ENCODE data around the gene USP6NL.
A peak's percentile ranks its signal among the peaks of the same experiment; 100 is the strongest.
"Not testable (repeated sequence)": the region's sequence is repeated elsewhere in the genome, so short reads cannot be mapped to it uniquely, and the experiment has no call there.

The USP6NL gene

GRCh38 chr10:11437391-11438142 is 173.9 kb downstream of the USP6NL start:
- H3K36me3 ChIP-seq: no peaks in the 10 kb centered on the region
- DNase-seq: no peak

GRCh38 chr10:11436445-11436844 is 175.0 kb downstream of the USP6NL start:
- DNase-seq; H3K27me3 ChIP-seq; H3K9me3 ChIP-seq; H3K36me3 ChIP-seq; H3K4me1 ChIP-seq; H3K4me3 ChIP-seq (ENCODE audit: low read depth, low read length): not testable (repeated sequence)

More at GRCh38 chr10:11437391-11438142, 173.9 kb downstream of the USP6NL start:
- H3K27me3 ChIP-seq: no peaks in the 10 kb centered on the region
- no peak for TF ChIP-seq CTCF (IDR thresholded peaks at IDR 0.05; ENCODE audit: low read depth, low read length)
- no peaks in the 10 kb centered on the region for H3K9me3 ChIP-seq
- H3K4me3 ChIP-seq (ENCODE audit: low read depth, low read length): no peak overlapping the region
- H3K4me1 ChIP-seq: no peaks in the 10 kb centered on the region

DNA sequence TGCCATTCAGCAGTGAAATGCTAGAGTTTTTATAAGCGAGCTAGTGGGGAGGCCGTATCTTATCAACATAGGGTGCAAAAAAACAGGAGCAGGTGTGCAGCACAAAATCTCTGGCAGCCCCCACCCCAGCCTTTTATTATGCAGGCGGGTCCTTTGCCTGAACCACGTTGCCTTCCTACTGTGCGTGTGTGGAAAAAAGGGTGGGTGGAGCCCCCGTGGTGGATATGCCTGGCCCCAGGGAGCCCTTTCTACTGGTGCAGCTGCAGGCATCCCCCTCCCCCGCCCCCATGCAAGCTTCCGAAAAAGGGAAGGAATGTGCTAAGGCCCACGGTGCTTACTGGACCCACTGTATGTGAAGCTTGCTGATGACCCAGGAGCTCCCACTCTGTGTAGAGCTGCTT is 175.9 kb downstream of the USP6NL start:
- no peak overlapping the region for H3K4me3 ChIP-seq (ENCODE audit: low read depth, low read length)
- no peaks in the 10 kb centered on the region for H3K9me3 ChIP-seq
- no peaks in the 10 kb centered on the region for H3K27me3 ChIP-seq
- TF ChIP-seq CTCF (IDR thresholded peaks at IDR 0.05; ENCODE audit: low read depth, low read length): no peak
- H3K4me1 ChIP-seq: no peaks in the 10 kb centered on the region
- DNase-seq: no peak
- H3K36me3 ChIP-seq: no peaks in the 10 kb centered on the region

DNA sequence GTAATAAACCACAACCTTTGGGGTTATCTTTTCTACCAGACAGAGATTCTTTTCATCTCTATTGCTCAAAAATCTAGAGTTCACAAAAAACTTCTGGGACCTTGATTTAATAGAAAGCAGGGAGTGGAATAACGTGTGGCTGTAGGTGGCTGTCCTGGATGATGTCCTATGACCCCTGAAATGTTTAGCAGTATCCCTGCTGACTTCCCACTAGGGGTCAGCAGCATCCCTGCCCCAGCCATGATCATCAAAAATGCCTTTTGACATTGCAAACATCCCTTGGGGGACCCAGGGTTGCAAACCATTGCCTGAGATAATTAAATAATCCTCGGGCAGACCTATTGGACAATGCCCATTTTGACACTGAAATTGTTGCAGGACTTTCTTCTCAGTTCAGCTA is 177.1 kb downstream of the USP6NL start:
- no peak for DNase-seq
- Histone ChIP-seq H3K4me3 (ENCODE audit: low read depth, low read length) (no peak overlapping the region), H3K4me1 (no peaks in the 10 kb centered on the region), H3K27me3 (no peaks in the 10 kb centered on the region), H3K36me3 (no peaks in the 10 kb centered on the region), H3K9me3 (no peaks in the 10 kb centered on the region)
- TF ChIP-seq CTCF (IDR thresholded peaks at IDR 0.05; ENCODE audit: low read depth, low read length): peak; percentile 49

DNA sequence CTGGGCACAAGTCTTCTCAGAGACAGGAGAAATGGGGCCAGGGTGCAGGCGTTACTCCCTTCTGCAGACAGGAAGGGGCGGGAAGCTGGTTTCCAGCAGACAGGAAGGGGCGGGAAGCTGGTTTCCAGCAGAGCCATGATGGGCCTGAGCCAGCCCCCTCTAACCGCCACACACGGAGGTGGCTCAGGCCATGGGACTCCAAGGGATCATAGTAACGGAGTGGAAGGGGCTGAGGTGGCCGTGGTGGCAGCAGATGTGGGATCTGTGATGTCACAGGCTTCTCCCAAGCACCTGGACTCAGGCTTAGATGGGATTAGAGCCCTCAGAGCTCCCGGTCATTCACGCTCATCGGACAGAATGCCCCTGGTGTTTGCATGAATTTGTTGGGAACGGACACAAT is 177.8 kb downstream of the USP6NL start:
- Histone ChIP-seq H3K4me1 (no peaks in the 10 kb centered on the region), H3K9me3 (no peaks in the 10 kb centered on the region), H3K27me3 (no peaks in the 10 kb centered on the region), H3K4me3 (ENCODE audit: low read depth, low read length) (no peak overlapping the region), H3K36me3 (no peaks in the 10 kb centered on the region)
- no peak for TF ChIP-seq CTCF (IDR thresholded peaks at IDR 0.05; ENCODE audit: low read depth, low read length)
- DNase-seq: no peak

DNA sequence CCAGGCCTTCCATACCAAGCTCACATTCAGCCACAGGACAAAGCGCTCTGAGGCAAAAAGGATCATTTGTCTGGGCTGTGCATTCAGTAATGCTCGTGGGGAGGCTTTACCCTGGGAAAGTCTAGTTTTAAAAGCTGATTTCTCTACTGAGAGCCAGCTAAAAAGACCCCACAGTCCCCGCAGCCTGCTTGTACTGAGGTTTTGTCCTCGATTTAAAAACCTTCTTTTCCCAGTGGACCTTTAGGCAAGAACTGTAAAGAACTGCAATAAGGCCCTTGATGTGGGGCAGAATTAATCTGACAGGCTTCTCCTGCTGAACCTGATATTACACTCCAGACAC is 180.3 kb downstream of the USP6NL start:
- no peaks in the 10 kb centered on the region for H3K36me3 ChIP-seq
- TF ChIP-seq CTCF (IDR thresholded peaks at IDR 0.05; ENCODE audit: low read depth, low read length): no peak
- no peak for DNase-seq
- no peak overlapping the region for H3K4me3 ChIP-seq (ENCODE audit: low read depth, low read length)
- no peaks in the 10 kb centered on the region for H3K27me3 ChIP-seq
- H3K4me1 ChIP-seq: no peaks in the 10 kb centered on the region
- no peaks in the 10 kb centered on the region for H3K9me3 ChIP-seq

Data from BE2C (cell line).